ENCODE data around the gene STUM.
A peak's percentile ranks its signal among the peaks of the same experiment; 100 is the strongest.
"Not testable (repeated sequence)": the region's sequence is repeated elsewhere in the genome, so short reads cannot be mapped to it uniquely, and the experiment has no call there.

STUM gene

GRCh38 chr1:226548256-226549093 lies at the start of gene STUM:
STUM (plus strand) TSS chr1:226548764; CDS start chr1:226548905, 141 bp downstream.
- peak; percentile 19 for DNase-seq

GRCh38 chr1:226499699-226500098 lies 48.9 kb upstream of the STUM start:
- not testable (repeated sequence) for DNase-seq

- DNase-seq, result no peak
Measured at GRCh38 chr1:226506021-226506420, 42.5 kb upstream of the STUM start.

GRCh38 chr1:226506921-226507320 lies 41.6 kb upstream of the STUM start:
- DNase-seq, result no peak

- DNase-seq, result no peak
Measured at GRCh38 chr1:226510453-226510852, 38.1 kb upstream of the STUM start.

GRCh38 chr1:226511296-226511695 lies 37.3 kb upstream of the STUM start:
- no peak for DNase-seq

- no peak for DNase-seq
Measured at GRCh38 chr1:226512076-226512728, 36.4 kb upstream of the STUM start.

- DNase-seq, result no peak
Measured at GRCh38 chr1:226518375-226518774, 30.2 kb upstream of the STUM start.

GRCh38 chr1:226519135-226519534 lies 29.4 kb upstream of the STUM start:
- DNase-seq, result no peak

- no peak for DNase-seq
Measured at GRCh38 chr1:226519716-226520598, 28.6 kb upstream of the STUM start.

- no peak for DNase-seq
Measured at GRCh38 chr1:226520640-226521355, 27.8 kb upstream of the STUM start.

- DNase-seq, result no peak
Measured at GRCh38 chr1:226523646-226524406, 24.7 kb upstream of the STUM start.

- DNase-seq, result no peak
Measured at GRCh38 chr1:226524547-226524946, 24.0 kb upstream of the STUM start.

GRCh38 chr1:226525750-226526149 lies 22.8 kb upstream of the STUM start:
- no peak for DNase-seq

GRCh38 chr1:226526801-226527595 lies 21.6 kb upstream of the STUM start:
- DNase-seq, result no peak

GRCh38 chr1:226529891-226530290 lies 18.7 kb upstream of the STUM start:
- no peak for DNase-seq

- DNase-seq, result no peak
Measured at GRCh38 chr1:226530591-226530990, 18.0 kb upstream of the STUM start.

- no peak for DNase-seq
Measured at GRCh38 chr1:226531360-226532093, 17.0 kb upstream of the STUM start.

- DNase-seq, result no peak
Measured at GRCh38 chr1:226532553-226532952, 16.0 kb upstream of the STUM start.

- no peak for DNase-seq
Measured at GRCh38 chr1:226533220-226533619, 15.3 kb upstream of the STUM start.

All from stimulated activated CD4-positive, alpha-beta T cell treated with anti-CD3 and anti-CD28 coated beads, Interleukin-12 subunit alpha, Interleukin-12 subunit beta, amount 100 ng/mL, for 4 hours (primary cell).